ENCODE data around the gene POLRMT. TPM values are rescaled to one million over a fixed set of nuclear protein-coding genes. Genes with fewer than 3 reads are reported as not detected.

POLRMT gene
- total RNA-seq, 4 donors from 2014 or later = 28.2 to 73.5 (median 51.5) TPM

DNA sequence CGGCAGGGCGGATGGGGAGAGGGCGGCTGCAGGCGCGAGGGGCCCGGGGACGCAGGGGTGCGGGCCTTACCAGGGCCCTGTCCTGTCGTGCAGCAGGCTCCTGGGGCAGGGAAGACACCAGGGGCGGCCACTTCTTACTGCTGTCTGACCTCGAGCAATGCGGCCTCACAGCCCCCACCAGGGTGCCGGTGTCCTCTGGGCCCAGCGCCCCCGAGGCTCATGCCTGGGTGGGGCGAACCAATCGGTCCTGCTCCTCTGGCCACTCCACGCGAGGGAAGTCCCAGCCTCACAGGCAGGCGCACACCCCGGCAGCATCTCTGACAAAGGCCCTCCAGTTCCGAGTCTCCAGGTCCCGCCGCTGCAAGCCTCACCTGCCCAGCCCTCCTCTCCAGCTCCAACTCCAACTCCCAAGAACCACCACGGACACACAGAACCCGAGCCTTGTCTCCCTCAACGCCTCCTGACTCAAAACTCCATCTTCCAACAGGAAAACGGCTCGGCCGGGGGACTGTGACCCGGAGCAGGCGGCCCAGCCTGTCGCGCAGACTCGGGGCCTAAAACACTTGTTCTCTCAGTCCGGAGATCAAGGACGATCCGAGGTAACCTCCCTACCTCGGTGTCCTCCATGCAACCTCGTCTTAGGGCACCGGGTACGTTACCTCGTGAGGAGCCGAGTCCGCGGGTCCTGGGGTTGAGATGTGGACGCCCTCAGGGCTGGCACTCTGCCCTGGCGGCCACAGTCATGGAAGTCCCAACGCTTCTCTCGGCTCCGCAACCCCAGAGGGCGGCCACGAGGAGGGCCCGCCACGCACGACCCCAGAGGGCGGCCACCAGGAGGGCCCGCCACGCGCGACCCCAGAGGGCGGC, 12.8 kb upstream of the POLRMT start:
- no peaks in the 10 kb centered on the region for H3K4me1 ChIP-seq
- H3K9me3 ChIP-seq = no peaks in the 10 kb centered on the region
- WGBS, 2 donors = 89 to 92% methylated on average over 51 to 62 of the region's 62 CpGs
- DNase-seq (ENCODE audit: low spot score in 2 of 2) = no peak
- TF ChIP-seq POLR2A (IDR thresholded peaks at IDR 0.05) (no peak), EP300 (IDR thresholded peaks at IDR 0.05) (no peak)
- TF ChIP-seq, protein P1, sequence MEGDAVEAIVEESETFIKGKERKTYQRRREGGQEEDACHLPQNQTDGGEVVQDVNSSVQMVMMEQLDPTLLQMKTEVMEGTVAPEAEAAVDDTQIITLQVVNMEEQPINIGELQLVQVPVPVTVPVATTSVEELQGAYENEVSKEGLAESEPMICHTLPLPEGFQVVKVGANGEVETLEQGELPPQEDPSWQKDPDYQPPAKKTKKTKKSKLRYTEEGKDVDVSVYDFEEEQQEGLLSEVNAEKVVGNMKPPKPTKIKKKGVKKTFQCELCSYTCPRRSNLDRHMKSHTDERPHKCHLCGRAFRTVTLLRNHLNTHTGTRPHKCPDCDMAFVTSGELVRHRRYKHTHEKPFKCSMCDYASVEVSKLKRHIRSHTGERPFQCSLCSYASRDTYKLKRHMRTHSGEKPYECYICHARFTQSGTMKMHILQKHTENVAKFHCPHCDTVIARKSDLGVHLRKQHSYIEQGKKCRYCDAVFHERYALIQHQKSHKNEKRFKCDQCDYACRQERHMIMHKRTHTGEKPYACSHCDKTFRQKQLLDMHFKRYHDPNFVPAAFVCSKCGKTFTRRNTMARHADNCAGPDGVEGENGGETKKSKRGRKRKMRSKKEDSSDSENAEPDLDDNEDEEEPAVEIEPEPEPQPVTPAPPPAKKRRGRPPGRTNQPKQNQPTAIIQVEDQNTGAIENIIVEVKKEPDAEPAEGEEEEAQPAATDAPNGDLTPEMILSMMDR (IDR thresholded peaks at IDR 0.05) = no peak
- no peak overlapping the region for H3K27ac ChIP-seq
- peaks cover 0 to 80% (median 33%) of the 10 kb centered on the region in 3 donors for H3K36me3 ChIP-seq
- H3K4me3 ChIP-seq = no peak overlapping the region
- H3K27me3 ChIP-seq = no peaks in the 10 kb centered on the region

- 86% methylated on average over 12 of the region's 14 CpGs; no CpG with 5 or more reads in 1 of the 2 donors for WGBS, 2 donors
- TF ChIP-seq, protein P1 (IDR thresholded peaks at IDR 0.05) = no peak
- no peak for TF ChIP-seq EP300 (IDR thresholded peaks at IDR 0.05)
- no peak for TF ChIP-seq POLR2A (IDR thresholded peaks at IDR 0.05)
- H3K36me3 ChIP-seq = peaks cover 0 to 67% (median 28%) of the 10 kb centered on the region in 3 donors
- peak overlapping the region in 1 of 4 donors; percentile 6 for H3K27ac ChIP-seq
- no peak overlapping the region for H3K4me3 ChIP-seq
- DNase-seq (ENCODE audit: low spot score in 2 of 2) = no peak
- H3K4me1 ChIP-seq = peaks cover 0 to 6% (median 2%) of the 10 kb centered on the region in 4 donors
- no peaks in the 10 kb centered on the region for H3K27me3 ChIP-seq
- no peaks in the 10 kb centered on the region for H3K9me3 ChIP-seq
Measured at GRCh38 chr19:644789-645188, 11.5 kb upstream of the POLRMT start.

DNA sequence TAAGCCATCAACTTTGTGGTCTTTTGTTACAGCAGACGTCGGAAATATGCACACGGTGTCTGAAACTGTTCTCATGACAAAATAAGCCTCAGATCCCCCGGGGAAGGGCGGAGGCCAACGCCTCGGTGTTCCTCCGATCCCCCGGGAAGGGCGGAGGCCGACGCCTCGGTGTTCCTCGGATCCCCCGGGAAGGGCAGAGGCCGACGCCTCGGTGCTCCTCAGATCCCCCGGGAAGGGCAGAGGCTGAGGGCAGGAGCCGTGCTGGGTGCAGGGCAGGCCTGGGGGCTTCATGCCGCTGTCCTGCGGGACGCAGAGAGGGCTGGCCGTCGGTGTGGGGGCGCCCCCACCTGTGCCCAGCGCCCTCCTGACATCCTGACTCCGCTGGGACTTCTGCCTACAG, 11.0 kb upstream of the POLRMT start:
- peak overlapping the region in 1 of 4 donors; percentile 6 for H3K27ac ChIP-seq
- 60 to 75% methylated on average over 9 to 23 of the region's 28 CpGs for WGBS, 2 donors
- no peak for TF ChIP-seq POLR2A (IDR thresholded peaks at IDR 0.05)
- no peak for TF ChIP-seq EP300 (IDR thresholded peaks at IDR 0.05)
- TF ChIP-seq, protein P1 (IDR thresholded peaks at IDR 0.05) = no peak

GRCh38 chr19:643736-644135, 10.4 kb upstream of the POLRMT start:
- Histone ChIP-seq H3K4me3 (no peak overlapping the region), H3K9me3 (no peaks in the 10 kb centered on the region), H3K27me3 (no peaks in the 10 kb centered on the region), H3K36me3 (peaks cover 0 to 56% (median 22%) of the 10 kb centered on the region in 3 donors), H3K4me1 (peaks cover 0 to 12% (median 8%) of the 10 kb centered on the region in 4 donors), H3K27ac (no peak overlapping the region)
- TF ChIP-seq EP300 (IDR thresholded peaks at IDR 0.05) = no peak
- TF ChIP-seq POLR2A (IDR thresholded peaks at IDR 0.05) = no peak
- TF ChIP-seq, protein P1 (IDR thresholded peaks at IDR 0.05) = no peak
- WGBS, 2 donors = 86 to 87% methylated on average over 24 of the region's 24 CpGs
- DNase-seq (ENCODE audit: low spot score in 2 of 2) = no peak

More for the DNA sequence above, 11.0 kb upstream of the POLRMT start:
- H3K27me3 ChIP-seq = no peaks in the 10 kb centered on the region
- DNase-seq (ENCODE audit: low spot score in 2 of 2) = no peak
- H3K4me3 ChIP-seq = no peak overlapping the region
- peaks cover 0 to 62% (median 26%) of the 10 kb centered on the region in 3 donors for H3K36me3 ChIP-seq
- H3K9me3 ChIP-seq = no peaks in the 10 kb centered on the region
- H3K4me1 ChIP-seq = peaks cover 0 to 6% (median 2%) of the 10 kb centered on the region in 4 donors
